Osteocyte (in vitro differentiated cells): Measurements from ENCODE around the gene ZNF350. TPM values are rescaled to one million over a fixed set of nuclear protein-coding genes. Genes with fewer than 3 reads are reported as not detected.
"Not testable (repeated sequence)": the region's sequence is repeated elsewhere in the genome, so short reads cannot be mapped to it uniquely, and the experiment has no call there.

ENCODE experiments used
- DNase-seq: peaks from one replicate; pipeline ENCODE4 v3.0.0; 2021; ENCODE audit warnings: mixed read lengths; ENCODE audit not compliant: unreplicated experiment; ENCODE audit errors: extremely low spot score
- H3K27ac Mint-ChIP-seq: one replicate; pipeline ENCODE4 v1.8.0; 2021; ENCODE audit warnings: mild to moderate bottlenecking, mixed read lengths; ENCODE audit not compliant: unreplicated experiment
- H3K27me3 Mint-ChIP-seq: one replicate; pipeline ENCODE4 v1.8.0; 2021; ENCODE audit warnings: mixed read lengths; ENCODE audit not compliant: unreplicated experiment
- H3K36me3 Mint-ChIP-seq: one replicate; pipeline ENCODE4 v1.8.0; 2021; ENCODE audit warnings: mixed read lengths; ENCODE audit not compliant: unreplicated experiment
- H3K4me1 Mint-ChIP-seq: one replicate; pipeline ENCODE4 v1.8.0; 2021; ENCODE audit warnings: mixed read lengths; ENCODE audit not compliant: unreplicated experiment
- H3K4me3 Mint-ChIP-seq: one replicate; pipeline ENCODE4 v1.8.0; 2021; ENCODE audit warnings: mild to moderate bottlenecking, moderate library complexity, mixed read lengths; ENCODE audit not compliant: unreplicated experiment
- H3K9me3 Mint-ChIP-seq: one replicate; pipeline ENCODE4 v1.8.0; 2021; ENCODE audit warnings: mixed read lengths; ENCODE audit not compliant: unreplicated experiment
- long read RNA-seq: library from polyadenylated mRNA; unstranded; transcript quantifications from one replicate; pipeline ENCODE4 v2.0.0, GENCODE V29; 2021
- total RNA-seq: library from RNA; stranded (reverse); gene quantifications from 2 replicates; pipeline ENCODE4 v1.2.1, GENCODE V29; 2021
- TF ChIP-seq, protein P1 (sequence below): fragments of 200-600 bp; sonication (generic); IDR thresholded peaks from 2 replicates; pipeline ENCODE4 v1.5.0; 2021; ENCODE audit warnings: antibody characterized with exemption, mild to moderate bottlenecking, moderate library complexity

Gene ZNF350
- 10.6 and 12.9 TPM in 2 replicates for total RNA-seq
- long read RNA-seq, transcript ZNF350-201 (5 exons, 2,338 nt), result major isoform, 106 of 127 reads
- long read RNA-seq, partial matches to known transcripts, result 0 of 127 reads
- long read RNA-seq, other reads (novel, unspliced or antisense), result 20 of 127 reads

DNA sequence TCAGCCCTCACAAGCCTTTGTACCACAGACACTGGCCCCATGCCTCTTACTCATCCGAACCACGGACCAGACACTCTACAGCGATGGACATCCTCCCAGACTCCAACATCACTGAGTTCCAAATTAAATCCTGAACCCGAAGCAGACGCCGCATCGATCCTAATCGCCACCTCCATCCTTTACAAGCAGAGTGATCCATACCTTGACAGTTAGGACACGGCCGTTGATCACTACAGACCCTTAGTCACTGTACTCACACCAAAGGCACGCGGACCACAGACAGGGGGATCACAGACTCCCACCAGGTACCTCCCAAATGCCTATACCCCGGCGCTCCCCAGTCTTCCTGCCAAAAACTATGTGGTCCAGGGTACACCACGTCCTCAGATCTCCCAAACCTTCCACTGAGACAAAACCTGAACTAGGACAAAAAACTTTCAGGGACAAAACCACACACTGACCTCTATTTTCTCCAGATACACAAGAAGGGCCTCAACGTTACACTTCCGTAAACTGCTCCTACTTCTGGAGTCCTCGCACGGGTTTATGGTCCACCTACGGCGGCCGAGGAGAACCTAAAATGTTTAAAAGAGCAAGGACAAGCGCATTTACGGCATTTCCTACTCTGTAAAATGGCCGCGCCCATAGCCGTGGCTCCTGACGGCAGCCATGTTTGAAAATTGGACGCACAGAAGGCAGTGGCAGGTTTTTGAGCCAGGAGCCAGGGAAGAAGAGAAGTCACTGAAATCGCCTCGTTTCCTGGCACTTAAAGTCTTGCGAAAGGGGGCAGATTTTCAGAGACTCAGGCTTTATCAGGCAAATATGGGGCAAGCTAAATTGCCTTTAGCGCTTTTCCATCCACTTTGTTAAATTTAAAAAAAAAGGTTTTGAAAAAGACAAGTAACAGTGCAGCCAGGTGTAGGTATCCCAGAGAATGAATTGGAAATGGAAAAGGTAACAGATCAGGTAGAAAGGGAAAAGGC lies at the start of gene ZNF350:
Gene ZNF350 (minus strand): TSS at position 532 of the 983 bp plus-strand sequence. CDS start 12,480 bp downstream, outside the sequence.
- peaks cover 16% of the 10 kb centered on the region for H3K4me1 Mint-ChIP-seq
- no peaks in the 10 kb centered on the region for H3K27me3 Mint-ChIP-seq
- H3K36me3 Mint-ChIP-seq, result peaks cover 51% of the 10 kb centered on the region
- H3K4me3 Mint-ChIP-seq, result peak within 1 kb of the TSS; percentile 91
- TF ChIP-seq, protein P1, sequence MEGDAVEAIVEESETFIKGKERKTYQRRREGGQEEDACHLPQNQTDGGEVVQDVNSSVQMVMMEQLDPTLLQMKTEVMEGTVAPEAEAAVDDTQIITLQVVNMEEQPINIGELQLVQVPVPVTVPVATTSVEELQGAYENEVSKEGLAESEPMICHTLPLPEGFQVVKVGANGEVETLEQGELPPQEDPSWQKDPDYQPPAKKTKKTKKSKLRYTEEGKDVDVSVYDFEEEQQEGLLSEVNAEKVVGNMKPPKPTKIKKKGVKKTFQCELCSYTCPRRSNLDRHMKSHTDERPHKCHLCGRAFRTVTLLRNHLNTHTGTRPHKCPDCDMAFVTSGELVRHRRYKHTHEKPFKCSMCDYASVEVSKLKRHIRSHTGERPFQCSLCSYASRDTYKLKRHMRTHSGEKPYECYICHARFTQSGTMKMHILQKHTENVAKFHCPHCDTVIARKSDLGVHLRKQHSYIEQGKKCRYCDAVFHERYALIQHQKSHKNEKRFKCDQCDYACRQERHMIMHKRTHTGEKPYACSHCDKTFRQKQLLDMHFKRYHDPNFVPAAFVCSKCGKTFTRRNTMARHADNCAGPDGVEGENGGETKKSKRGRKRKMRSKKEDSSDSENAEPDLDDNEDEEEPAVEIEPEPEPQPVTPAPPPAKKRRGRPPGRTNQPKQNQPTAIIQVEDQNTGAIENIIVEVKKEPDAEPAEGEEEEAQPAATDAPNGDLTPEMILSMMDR, result no peak
- H3K9me3 Mint-ChIP-seq, result peaks cover 33% of the 10 kb centered on the region
- H3K27ac Mint-ChIP-seq, result peak within 1 kb of the TSS; percentile 93
- DNase-seq, result peak; percentile 94

DNA sequence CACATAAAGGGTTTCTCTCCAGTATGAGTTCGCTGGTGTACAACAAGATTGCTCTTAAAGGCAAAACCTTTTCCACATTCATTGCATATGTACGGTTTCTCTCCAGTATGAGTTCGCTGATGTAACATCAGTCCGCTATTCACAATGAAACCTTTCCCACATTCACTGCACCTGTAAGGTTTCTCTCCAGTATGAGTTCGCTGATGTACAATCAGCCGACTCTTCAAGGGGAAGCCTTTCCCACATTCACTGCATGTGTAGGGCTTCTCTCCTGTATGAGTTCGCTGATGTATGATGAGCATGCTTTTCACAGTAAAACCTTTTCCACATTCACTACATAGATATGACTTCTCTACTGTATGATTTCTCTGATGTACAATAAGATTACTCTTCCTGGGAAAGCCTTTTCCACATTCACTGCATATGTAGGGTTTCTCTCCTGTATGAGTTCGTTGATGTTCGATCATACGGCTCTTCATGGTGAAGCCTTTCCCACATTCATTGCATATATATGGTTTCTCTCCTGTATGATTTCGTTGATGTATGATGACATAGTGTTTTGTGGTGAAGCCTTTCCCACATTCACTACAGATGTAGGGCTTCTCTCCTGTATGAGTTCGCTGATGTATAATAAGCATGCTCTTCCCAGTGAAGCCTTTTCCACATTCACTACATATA lies 47.5 kb upstream of the ZNF350 start:
- peaks cover 77% of the 10 kb centered on the region for H3K36me3 Mint-ChIP-seq
- H3K4me3 Mint-ChIP-seq, result no peak overlapping the region
- no peak for DNase-seq
- peaks cover 45% of the 10 kb centered on the region for H3K9me3 Mint-ChIP-seq
- H3K27me3 Mint-ChIP-seq, result no peaks in the 10 kb centered on the region
- peaks cover 1% of the 10 kb centered on the region for H3K4me1 Mint-ChIP-seq
- TF ChIP-seq, protein P1, result no peak
- no peak overlapping the region for H3K27ac Mint-ChIP-seq

DNA sequence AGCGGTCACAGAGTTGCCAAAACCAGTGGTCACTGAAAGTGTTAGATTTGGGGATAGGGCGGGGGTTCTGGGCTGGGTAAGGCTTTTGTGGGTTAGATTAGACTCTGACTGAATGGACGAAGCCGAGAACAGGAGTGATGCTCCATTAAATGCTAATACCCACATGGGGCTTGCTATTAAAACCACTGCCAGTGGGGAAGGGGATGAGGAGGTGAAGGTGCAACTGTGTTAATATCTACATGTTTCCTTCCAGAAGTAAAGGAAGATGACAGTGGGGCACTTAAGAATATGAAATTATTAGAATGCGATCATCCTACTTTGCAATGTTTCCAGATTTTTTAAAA lies 42.1 kb upstream of the ZNF350 start:
- Mint-ChIP-seq H3K9me3 (peaks cover 30% of the 10 kb centered on the region), H3K4me3 (peak overlapping the region; percentile 91), H3K27ac (peak overlapping the region; percentile 97), H3K27me3 (no peaks in the 10 kb centered on the region), H3K36me3 (peaks cover 46% of the 10 kb centered on the region), H3K4me1 (peaks cover 19% of the 10 kb centered on the region)
- TF ChIP-seq, protein P1, result no peak
- no peak for DNase-seq

DNA sequence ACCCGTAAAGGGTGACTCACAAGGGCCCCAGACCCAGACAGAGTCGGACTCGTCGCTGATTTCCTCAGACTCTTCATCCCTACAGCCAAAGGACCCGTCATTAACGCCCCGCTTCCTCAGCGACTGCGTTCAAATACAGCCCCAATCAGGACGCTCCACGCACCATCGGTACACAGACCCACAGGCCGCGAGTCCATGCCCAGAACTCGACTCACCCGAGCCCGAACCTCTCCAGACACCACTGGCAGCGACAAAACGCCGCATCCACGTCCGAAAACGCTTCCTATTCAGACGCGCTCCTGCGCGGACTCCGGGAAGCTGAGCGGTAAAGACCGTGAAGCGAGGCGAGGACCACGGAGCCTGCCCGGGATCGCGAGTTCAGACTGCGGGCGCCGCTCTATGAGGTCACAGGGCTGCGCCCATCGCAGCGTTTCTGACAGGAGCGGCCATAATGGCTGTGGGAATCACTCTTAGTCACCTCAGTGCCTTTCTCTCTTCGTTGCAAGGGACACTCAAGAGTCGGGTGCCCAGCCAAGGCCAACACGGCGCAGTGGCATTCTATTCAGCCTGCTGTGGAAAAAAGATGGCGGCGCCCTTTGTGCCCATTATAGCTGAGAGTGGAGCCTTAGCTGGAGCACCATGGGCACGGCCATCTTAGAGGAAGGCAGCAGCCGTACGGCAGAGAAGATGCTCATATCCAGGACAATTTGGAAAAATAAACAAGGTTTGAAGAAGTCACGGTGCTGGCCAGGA lies 41.6 kb upstream of the ZNF350 start, which contains the start of gene ZNF614:
Gene ZNF614 (minus strand): TSS at position 353 of the 753 bp plus-strand sequence. CDS start 2,634 bp downstream, outside the sequence.
- TF ChIP-seq, protein P1, result no peak
- Mint-ChIP-seq H3K4me3 (peak within 1 kb of the TSS; percentile 91), H3K27ac (peak within 1 kb of the TSS; percentile 97), H3K27me3 (no peaks in the 10 kb centered on the region), H3K9me3 (peaks cover 32% of the 10 kb centered on the region), H3K36me3 (peaks cover 48% of the 10 kb centered on the region), H3K4me1 (peaks cover 19% of the 10 kb centered on the region)
- peak; percentile 95 for DNase-seq

DNA sequence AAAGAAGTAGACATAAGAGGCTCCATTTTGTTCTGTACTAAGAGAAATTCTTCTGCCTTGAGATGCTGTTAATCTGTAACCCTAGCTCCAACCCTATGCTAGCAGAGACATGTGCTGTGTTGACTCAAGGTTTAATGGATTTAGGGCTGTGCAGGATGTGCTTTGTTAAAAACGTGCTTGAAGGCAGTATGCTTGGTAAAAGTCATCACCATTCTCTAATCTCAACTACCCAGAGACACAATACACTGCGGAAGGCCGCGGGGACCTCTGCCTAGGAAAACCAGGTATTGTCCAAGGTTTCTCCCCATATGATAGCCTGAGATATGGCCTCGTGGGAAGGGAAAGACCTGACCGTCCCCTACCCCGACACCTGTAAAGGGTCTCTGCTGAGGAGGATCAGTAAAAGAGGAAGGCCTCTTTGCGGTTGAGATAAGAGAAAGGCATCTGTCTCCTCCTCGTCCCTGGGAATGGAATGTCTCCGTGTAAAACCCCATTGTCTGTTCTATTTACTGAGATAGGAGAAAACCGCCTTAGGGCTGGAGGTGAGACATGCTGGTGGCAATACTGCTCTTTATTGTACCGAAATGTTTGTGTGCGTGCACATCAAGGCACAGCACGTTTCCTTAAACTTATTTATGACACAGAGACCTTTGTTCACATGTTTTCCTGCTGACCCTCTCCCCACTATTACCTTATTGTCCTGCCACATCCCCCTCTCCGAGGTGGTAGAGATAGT lies 39.8 kb upstream of the ZNF350 start:
- not testable (repeated sequence) for H3K4me3 Mint-ChIP-seq, H3K27ac Mint-ChIP-seq, DNase-seq, H3K27me3 Mint-ChIP-seq
- peaks cover 49% of the 10 kb centered on the region for H3K36me3 Mint-ChIP-seq
- H3K9me3 Mint-ChIP-seq, result peaks cover 37% of the 10 kb centered on the region
- peaks cover 19% of the 10 kb centered on the region for H3K4me1 Mint-ChIP-seq

DNA sequence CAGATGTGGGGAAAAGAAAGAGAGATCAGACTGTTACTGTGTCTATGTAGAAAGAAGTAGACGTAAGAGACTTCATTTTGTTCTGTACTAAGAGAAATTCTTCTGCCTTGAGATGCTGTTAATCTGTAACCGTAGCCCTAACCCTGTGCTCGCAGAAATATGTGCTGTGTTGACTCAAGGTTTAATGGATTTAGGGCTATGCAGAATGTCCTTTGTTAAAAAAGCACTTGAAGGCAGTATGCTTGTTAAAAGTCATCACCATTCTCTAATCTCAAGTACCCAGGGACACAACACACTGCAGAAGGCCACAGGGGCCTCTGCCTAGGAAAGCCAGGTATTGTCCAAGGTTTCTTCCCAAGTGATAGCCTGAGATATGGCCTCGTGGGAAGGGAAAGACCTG lies 37.8 kb upstream of the ZNF350 start:
- not testable (repeated sequence) for H3K4me3 Mint-ChIP-seq, H3K27ac Mint-ChIP-seq, H3K27me3 Mint-ChIP-seq, DNase-seq
- peaks cover 60% of the 10 kb centered on the region for H3K36me3 Mint-ChIP-seq
- H3K9me3 Mint-ChIP-seq, result peaks cover 44% of the 10 kb centered on the region
- H3K4me1 Mint-ChIP-seq, result peaks cover 19% of the 10 kb centered on the region
